ENCODE measurements around the gene TMEM187. TPM values are rescaled to one million over a fixed set of nuclear protein-coding genes. Genes with fewer than 3 reads are reported as not detected.

The TMEM187 gene
- total RNA-seq, 1 donor from 2014 or later, result 8.6 TPM

DNA sequence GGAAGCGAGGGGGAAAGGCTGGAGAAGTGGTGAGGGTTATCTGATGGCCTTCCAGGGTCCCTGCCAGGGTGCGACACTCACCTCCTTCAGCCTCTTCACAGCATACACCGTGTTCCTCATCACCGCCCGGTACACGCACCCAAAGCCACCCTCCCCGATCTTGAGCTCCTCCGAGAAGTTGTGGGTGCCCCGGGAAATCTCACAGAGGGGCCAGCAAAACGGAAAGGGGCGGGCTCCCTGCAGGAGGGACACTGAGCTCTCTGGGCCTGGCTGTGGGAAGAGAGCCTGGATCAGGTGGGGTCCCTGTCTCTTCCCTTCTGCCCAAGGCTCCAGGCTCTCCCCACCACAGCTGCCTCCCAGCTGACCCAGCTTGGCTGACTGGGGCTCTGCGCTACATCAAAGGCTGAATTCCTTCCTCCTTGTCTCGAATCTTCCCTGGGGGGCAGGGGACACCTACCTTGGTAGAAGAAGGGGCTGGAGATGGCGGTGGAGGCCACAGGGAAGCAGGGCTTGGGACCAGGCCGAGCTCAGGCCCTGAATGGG lies 46.0 kb downstream of the TMEM187 start:
- DNase-seq (ENCODE audit: low read depth) (no peak), FAIRE-seq (peak; percentile 80)
- Mint-ChIP-seq H3K9me3 (ENCODE audit: unreplicated experiment) (no peaks in the 10 kb centered on the region), H3K27me3 (ENCODE audit: low read depth, unreplicated experiment) (no peaks in the 10 kb centered on the region), H3K4me3 (ENCODE audit: unreplicated experiment) (peak overlapping the region; percentile 87), H3K27ac (ENCODE audit: unreplicated experiment) (no peak overlapping the region), H3K4me1 (ENCODE audit: low read depth, unreplicated experiment) (peaks cover 16% of the 10 kb centered on the region), H3K36me3 (ENCODE audit: low read depth, unreplicated experiment) (no peaks in the 10 kb centered on the region)
- Histone ChIP-seq H3K4me1 (ENCODE audit: insufficient read depth, low read length) (peaks cover 20% of the 10 kb centered on the region), H3K36me3 (ENCODE audit: insufficient read depth, low read length) (peaks cover 2% of the 10 kb centered on the region), H3K4me2 (ENCODE audit: low read length) (peak overlapping the region; percentile 90), H3K79me2 (ENCODE audit: insufficient read depth, low read length) (peaks cover 35% of the 10 kb centered on the region), H3K9ac (ENCODE audit: low read length) (peak overlapping the region; percentile 82), H3K27me3 (ENCODE audit: insufficient read depth, low read length) (no peaks in the 10 kb centered on the region), H2AFZ (ENCODE audit: low read depth, low read length) (no peak overlapping the region), H3K27ac (ENCODE audit: low read depth, low read length) (peak overlapping the region; percentile 58), H4K20me1 (ENCODE audit: insufficient read depth, low read length) (peaks cover under 1% of the 10 kb centered on the region), H3K9me3 (ENCODE audit: insufficient read depth, low read depth, low read length) (no peaks in the 10 kb centered on the region), H3K4me3 (ENCODE audit: insufficient read depth, low read depth, low read length) (peak overlapping the region; percentile 64)
- TF ChIP-seq, protein P1, sequence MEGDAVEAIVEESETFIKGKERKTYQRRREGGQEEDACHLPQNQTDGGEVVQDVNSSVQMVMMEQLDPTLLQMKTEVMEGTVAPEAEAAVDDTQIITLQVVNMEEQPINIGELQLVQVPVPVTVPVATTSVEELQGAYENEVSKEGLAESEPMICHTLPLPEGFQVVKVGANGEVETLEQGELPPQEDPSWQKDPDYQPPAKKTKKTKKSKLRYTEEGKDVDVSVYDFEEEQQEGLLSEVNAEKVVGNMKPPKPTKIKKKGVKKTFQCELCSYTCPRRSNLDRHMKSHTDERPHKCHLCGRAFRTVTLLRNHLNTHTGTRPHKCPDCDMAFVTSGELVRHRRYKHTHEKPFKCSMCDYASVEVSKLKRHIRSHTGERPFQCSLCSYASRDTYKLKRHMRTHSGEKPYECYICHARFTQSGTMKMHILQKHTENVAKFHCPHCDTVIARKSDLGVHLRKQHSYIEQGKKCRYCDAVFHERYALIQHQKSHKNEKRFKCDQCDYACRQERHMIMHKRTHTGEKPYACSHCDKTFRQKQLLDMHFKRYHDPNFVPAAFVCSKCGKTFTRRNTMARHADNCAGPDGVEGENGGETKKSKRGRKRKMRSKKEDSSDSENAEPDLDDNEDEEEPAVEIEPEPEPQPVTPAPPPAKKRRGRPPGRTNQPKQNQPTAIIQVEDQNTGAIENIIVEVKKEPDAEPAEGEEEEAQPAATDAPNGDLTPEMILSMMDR (IDR thresholded peaks at IDR 0.05; ENCODE audit: insufficient read depth, low read depth, low read length), result no peak
- TF ChIP-seq EZH2 (IDR thresholded peaks at IDR 0.05; ENCODE audit: insufficient read depth, low read length), result no peak

DNA sequence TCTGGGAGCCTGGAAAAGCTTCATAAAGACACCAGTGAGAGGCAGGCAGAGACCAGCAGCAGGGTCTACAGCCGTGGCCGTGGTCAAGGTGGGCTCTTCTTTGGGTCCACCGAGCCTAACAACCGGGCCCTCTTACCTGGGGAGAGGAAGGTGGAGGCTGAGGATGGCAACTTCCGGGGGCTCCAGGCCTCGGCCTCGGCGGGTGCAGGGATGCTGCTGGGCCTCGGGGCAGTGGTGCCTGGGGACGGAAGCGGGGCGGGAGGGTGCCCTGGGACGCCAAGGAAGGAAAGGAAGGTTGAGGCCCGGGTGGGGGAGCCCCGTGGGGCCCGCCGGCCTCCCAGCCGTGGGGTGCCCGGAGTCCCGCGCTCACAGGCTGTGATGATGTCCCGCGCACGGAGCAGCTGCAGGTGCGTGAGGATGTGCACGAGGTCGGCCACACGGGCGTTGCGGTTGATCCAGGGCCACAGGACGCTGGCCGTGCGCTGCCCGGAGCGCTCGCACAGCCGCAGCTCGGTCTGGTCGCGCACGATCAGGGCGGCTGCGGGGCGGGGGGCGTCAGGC lies 46.6 kb downstream of the TMEM187 start:
- Histone ChIP-seq H2AFZ (ENCODE audit: low read depth, low read length) (no peak overlapping the region), H4K20me1 (ENCODE audit: insufficient read depth, low read length) (no peaks in the 10 kb centered on the region), H3K9me3 (ENCODE audit: insufficient read depth, low read depth, low read length) (no peaks in the 10 kb centered on the region), H3K4me1 (ENCODE audit: insufficient read depth, low read length) (peaks cover 20% of the 10 kb centered on the region), H3K36me3 (ENCODE audit: insufficient read depth, low read length) (peaks cover 2% of the 10 kb centered on the region), H3K27me3 (ENCODE audit: insufficient read depth, low read length) (no peaks in the 10 kb centered on the region), H3K79me2 (ENCODE audit: insufficient read depth, low read length) (peaks cover 35% of the 10 kb centered on the region), H3K9ac (ENCODE audit: low read length) (peak overlapping the region; percentile 82), H3K4me2 (ENCODE audit: low read length) (peak overlapping the region; percentile 90), H3K4me3 (ENCODE audit: insufficient read depth, low read depth, low read length) (peak overlapping the region; percentile 64), H3K27ac (ENCODE audit: low read depth, low read length) (peak overlapping the region; percentile 58)
- Mint-ChIP-seq H3K27me3 (ENCODE audit: low read depth, unreplicated experiment) (no peaks in the 10 kb centered on the region), H3K36me3 (ENCODE audit: low read depth, unreplicated experiment) (no peaks in the 10 kb centered on the region), H3K9me3 (ENCODE audit: unreplicated experiment) (no peaks in the 10 kb centered on the region), H3K4me1 (ENCODE audit: low read depth, unreplicated experiment) (peaks cover 16% of the 10 kb centered on the region), H3K27ac (ENCODE audit: unreplicated experiment) (no peak overlapping the region), H3K4me3 (ENCODE audit: unreplicated experiment) (peak overlapping the region; percentile 87)
- DNase-seq (ENCODE audit: low read depth) (no peak), FAIRE-seq (no peak)
- TF ChIP-seq, protein P1 (IDR thresholded peaks at IDR 0.05; ENCODE audit: insufficient read depth, low read depth, low read length), result no peak
- no peak for TF ChIP-seq EZH2 (IDR thresholded peaks at IDR 0.05; ENCODE audit: insufficient read depth, low read length)
